Measurements from ENCODE around the gene DGKB. TPM values are rescaled to one million over a fixed set of nuclear protein-coding genes. Genes with fewer than 3 reads are reported as not detected.

The DGKB gene
- polyA plus RNA-seq, 1 donor (not counting 4 experiments of a cell fraction or from before 2014, with no cell fraction given): 0.01 TPM

GRCh38 chr7:14767716-14768425 lies 134.7 kb downstream of the DGKB start:
- Histone ChIP-seq H3K27me3 (ENCODE audit: control insufficient read depth, extremely low read depth, insufficient read depth, low read length) (no peaks in the 10 kb centered on the region), H2AFZ (ENCODE audit: control insufficient read depth, low read length) (no peak overlapping the region), H3K9me1 (ENCODE audit: control insufficient read depth, extremely low read depth, insufficient read depth, low read length) (no peaks in the 10 kb centered on the region), H3K27ac (ENCODE audit: control insufficient read depth, insufficient read depth, low read length) (no peak overlapping the region), H3K79me2 (ENCODE audit: control insufficient read depth, insufficient read depth, low read length) (no peaks in the 10 kb centered on the region), H3K9me3 (ENCODE audit: control insufficient read depth, low read depth, low read length) (no peaks in the 10 kb centered on the region), H3K4me3 (ENCODE audit: control insufficient read depth in 2 of 3, extremely low read depth in 1 of 3, insufficient read depth in 2 of 3, low read depth in 1 of 3, low read length in 3 of 3) (no peak overlapping the region), H4K20me1 (ENCODE audit: control insufficient read depth, extremely low read depth, insufficient read depth, low read length) (no peaks in the 10 kb centered on the region), H3K4me1 (ENCODE audit: control insufficient read depth, extremely low read depth, insufficient read depth, low read length) (no peaks in the 10 kb centered on the region), H3K4me2 (ENCODE audit: control insufficient read depth, extremely low read depth, insufficient read depth, low read depth, low read length) (no peak overlapping the region), H3K36me3 (ENCODE audit: control insufficient read depth in 2 of 2, extremely low read depth in 1 of 2, insufficient read depth in 2 of 2, low read length in 2 of 2) (no peaks in the 10 kb centered on the region), H3K9ac (ENCODE audit: control insufficient read depth, extremely low read depth, insufficient read depth, low read length) (no peak overlapping the region)
- DNase-seq (ENCODE audit: low read depth, low spot score): no peak
- dilution Hi-C loops (cut with MboI; ENCODE audit: extremely low pct_ligation_motif_present, low sequenced_read_pairs): no loop called here
- no peak for FAIRE-seq
- TF ChIP-seq EZH2 (IDR thresholded peaks at IDR 0.05; ENCODE audit: low read length): no peak
- TF ChIP-seq CTCF (optimal IDR thresholded peaks at IDR 0.05 in 1 of 3, IDR thresholded peaks at IDR 0.05 in 1 of 3, conservative IDR thresholded peaks at IDR 0.05 in 1 of 3; ENCODE audit: extremely low read depth in 1 of 3, insufficient read depth in 2 of 3, low read length in 3 of 3): no peak

- Histone ChIP-seq H4K20me1 (ENCODE audit: control insufficient read depth, extremely low read depth, insufficient read depth, low read length) (no peaks in the 10 kb centered on the region), H3K4me2 (ENCODE audit: control insufficient read depth, extremely low read depth, insufficient read depth, low read depth, low read length) (no peak overlapping the region), H3K79me2 (ENCODE audit: control insufficient read depth, insufficient read depth, low read length) (no peaks in the 10 kb centered on the region), H3K4me1 (ENCODE audit: control insufficient read depth, extremely low read depth, insufficient read depth, low read length) (no peaks in the 10 kb centered on the region), H3K4me3 (ENCODE audit: control insufficient read depth in 2 of 3, extremely low read depth in 1 of 3, insufficient read depth in 2 of 3, low read depth in 1 of 3, low read length in 3 of 3) (no peak overlapping the region), H3K36me3 (ENCODE audit: control insufficient read depth in 2 of 2, extremely low read depth in 1 of 2, insufficient read depth in 2 of 2, low read length in 2 of 2) (no peaks in the 10 kb centered on the region), H3K27ac (ENCODE audit: control insufficient read depth, insufficient read depth, low read length) (no peak overlapping the region), H3K9me1 (ENCODE audit: control insufficient read depth, extremely low read depth, insufficient read depth, low read length) (no peaks in the 10 kb centered on the region), H3K9me3 (ENCODE audit: control insufficient read depth, low read depth, low read length) (no peaks in the 10 kb centered on the region), H3K27me3 (ENCODE audit: control insufficient read depth, extremely low read depth, insufficient read depth, low read length) (no peaks in the 10 kb centered on the region), H3K9ac (ENCODE audit: control insufficient read depth, extremely low read depth, insufficient read depth, low read length) (no peak overlapping the region), H2AFZ (ENCODE audit: control insufficient read depth, low read length) (no peak overlapping the region)
- dilution Hi-C loops (cut with MboI; ENCODE audit: extremely low pct_ligation_motif_present, low sequenced_read_pairs): no loop called here
- TF ChIP-seq EZH2 (IDR thresholded peaks at IDR 0.05; ENCODE audit: low read length): no peak
- no peak for TF ChIP-seq CTCF (optimal IDR thresholded peaks at IDR 0.05 in 1 of 3, IDR thresholded peaks at IDR 0.05 in 1 of 3, conservative IDR thresholded peaks at IDR 0.05 in 1 of 3; ENCODE audit: extremely low read depth in 1 of 3, insufficient read depth in 2 of 3, low read length in 3 of 3)
- FAIRE-seq (no peak), DNase-seq (ENCODE audit: low read depth, low spot score) (no peak)
These were observed 135.8 kb downstream of the DGKB start for GRCh38 chr7:14766747-14767146.

Measured in keratinocyte (primary cell).